HG02870 (cell line): Measurements from ENCODE around the gene ADPRHL1.
"Not testable (repeated sequence)": the region's sequence is repeated elsewhere in the genome, so short reads cannot be mapped to it uniquely, and the experiment has no call there.

Experiments
- ATAC-seq: cut with Tn5 transposase; IDR thresholded peaks from one replicate; pipeline ENCODE4 v1.9.1; 2021; ENCODE audit warnings: mild to moderate bottlenecking, moderate library complexity; ENCODE audit not compliant: unreplicated experiment

ADPRHL1 gene

GRCh38 chr13:113479179-113479578 is 25.9 kb upstream of the ADPRHL1 start:
- ATAC-seq, result no peak

DNA sequence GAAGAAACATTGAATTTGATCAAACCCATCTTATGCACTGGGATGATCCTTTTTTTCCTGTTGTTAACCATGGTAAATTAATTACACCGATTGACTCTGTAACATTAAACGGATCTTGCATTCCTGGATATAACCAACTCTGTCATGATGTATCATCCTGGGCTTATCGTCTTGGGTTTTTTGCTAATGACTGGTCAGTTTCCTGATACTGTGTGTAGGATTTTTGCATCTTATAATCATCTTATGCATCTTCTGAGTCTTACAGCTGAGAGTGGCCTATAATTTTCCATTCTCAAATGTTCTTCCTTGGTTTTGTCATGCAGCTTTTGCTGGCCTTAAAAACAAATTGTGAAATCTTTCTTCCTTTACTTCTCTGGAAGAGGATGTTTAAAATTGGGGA is 24.4 kb upstream of the ADPRHL1 start:
- no peak for ATAC-seq

DNA sequence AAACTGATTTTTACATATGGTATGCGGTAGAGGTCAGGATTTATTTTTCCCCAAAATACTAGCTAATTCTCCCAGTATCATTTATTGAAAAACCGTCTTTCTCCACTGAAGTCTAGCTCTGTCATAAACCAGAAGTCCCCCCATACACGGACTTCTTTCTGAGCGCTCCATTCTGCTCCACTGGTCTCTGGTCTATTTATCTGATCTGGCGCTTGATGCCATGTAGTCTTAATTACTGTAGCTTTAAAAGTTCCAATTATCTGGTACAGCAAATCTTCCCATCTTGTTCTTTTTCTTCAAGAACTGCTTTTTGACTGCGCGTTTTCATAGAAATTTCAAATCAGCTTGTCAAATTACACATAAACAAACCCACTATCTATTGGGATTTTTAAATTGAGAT is 23.5 kb upstream of the ADPRHL1 start:
- no peak for ATAC-seq

DNA sequence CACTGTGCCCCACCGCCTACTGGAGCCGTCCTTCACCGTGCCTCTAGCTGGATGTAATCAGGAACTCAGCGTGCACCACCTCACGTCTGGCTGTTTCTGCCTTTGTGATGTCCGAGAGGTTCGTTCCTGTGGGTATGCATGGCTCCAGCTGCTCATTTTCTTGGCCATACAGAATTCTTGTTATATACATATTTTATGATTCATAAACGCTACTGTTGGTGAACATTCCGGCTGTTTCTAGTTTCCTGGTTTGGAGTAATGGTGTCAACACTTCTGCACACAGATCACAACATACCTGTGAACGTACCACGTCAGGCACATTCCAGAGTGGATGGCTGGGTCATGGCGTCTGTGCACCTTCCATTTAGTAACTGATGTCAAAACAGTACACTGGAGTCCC is 22.6 kb upstream of the ADPRHL1 start:
- no peak for ATAC-seq

DNA sequence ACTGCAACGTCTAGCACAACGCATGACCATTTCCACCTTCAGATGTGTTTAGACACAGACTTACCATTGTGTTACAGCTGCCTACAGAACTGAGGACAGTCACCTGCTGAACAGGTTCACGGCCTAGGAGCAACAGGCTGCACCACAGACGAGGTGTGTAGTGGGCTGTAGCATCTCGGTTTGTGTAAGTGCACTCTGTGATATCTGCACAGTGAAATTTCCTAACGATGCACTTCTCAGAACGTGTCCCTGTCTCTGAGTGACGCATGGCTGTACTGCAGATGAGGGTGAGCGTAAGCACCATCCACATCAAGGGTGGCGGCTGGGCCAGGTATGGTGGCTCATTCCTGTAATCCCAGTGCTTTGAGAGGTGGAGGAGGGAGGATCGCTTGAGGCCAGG is 22.0 kb upstream of the ADPRHL1 start:
- ATAC-seq, result no peak

DNA sequence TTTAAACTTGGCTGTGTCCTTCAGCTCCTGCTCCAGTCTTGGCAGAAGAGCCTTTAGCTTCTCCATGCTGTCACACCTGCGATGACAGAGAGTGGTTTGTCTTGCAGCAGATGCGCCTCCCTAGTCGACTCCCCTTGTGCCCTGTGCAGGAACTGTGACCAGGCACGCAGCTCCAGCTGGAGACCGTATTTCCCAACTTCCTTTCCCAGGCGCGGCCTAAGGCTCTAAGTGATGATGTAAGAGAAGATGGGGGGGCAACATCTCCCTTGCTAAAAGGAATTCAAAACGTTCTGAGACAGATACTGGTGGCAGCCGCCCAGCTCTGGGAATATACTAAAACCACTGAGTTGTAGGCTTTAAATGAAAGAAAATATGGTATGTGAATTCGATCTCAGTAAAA is 20.9 kb upstream of the ADPRHL1 start:
- ATAC-seq, result no peak

GRCh38 chr13:113472355-113473025 is 19.2 kb upstream of the ADPRHL1 start:
- no peak for ATAC-seq

DNA sequence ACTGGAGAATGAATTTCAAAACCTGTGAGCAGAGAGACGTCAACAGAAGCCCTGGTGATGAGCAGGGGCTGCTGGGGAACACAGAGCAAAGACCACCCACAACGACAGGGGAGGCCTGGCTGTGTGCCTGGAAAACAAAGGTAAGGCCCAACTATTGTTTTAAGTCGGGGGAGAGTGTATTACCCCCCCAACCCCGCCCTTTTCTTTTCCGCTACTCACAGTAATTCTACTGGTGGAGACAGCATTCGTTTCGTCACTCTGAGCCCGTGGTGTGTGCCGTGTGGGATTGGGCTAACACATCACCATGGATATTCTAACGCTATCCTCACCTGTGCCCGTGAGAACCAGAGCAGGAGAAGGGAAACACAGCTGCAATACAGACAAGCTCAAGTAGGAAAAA is 18.6 kb upstream of the ADPRHL1 start:
- ATAC-seq, result no peak

GRCh38 chr13:113470635-113471163 is 17.4 kb upstream of the ADPRHL1 start:
- ATAC-seq, result not testable (repeated sequence)

- ATAC-seq, result no peak
Measured at GRCh38 chr13:113470073-113470472, 16.8 kb upstream of the ADPRHL1 start.

DNA sequence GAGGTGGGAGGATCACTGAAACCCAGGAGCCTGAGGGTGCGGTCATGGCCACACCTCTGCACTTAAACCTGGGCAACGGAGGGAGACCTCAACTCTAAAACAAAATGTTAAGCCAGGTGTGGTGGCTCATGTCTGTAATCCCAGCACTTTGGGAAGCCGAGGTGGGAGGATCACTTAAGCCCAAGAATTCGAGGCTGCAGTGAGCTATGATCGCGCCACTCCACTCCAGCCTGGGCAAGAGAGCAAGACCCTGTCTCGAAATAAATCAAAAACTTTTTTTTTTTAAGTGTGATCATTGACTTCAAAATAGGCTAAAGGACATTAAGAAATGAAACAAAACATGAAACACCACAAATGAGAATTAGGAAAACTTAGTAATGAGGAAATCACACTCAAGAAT is 16.3 kb upstream of the ADPRHL1 start:
- no peak for ATAC-seq

DNA sequence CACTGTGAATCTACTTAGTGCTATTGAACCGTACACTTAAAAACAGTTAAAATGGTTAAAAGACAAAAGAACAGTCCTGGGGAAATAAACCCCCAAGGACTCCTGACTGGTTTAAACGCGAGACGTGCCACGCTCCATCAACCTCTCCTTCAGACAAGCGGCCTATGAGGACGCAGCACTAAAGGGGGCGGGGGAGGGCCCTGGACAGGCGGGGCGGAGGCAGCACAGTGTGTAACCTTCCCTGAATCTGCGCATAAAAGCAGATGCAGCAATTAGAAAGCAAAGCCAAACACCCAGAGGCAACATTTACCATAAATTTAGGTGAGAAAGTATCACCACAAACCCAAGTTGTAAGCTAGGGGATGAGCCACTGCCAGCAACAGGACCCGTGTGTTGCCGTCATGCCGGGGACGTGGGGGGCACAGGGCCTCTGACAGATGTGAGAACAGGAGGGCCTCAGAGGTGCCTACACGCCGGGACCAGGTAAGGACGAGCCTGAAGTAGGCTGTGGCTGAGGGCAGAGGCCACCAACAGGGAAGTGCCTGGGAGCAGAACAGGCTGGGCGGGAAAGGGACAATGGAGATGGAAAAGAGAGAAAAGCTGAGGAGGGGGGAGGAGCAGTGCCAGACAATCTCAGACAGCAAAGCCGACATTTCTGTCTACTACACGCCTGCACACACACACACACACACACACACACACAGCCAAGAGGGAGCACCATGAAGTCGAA is 15.3 kb upstream of the ADPRHL1 start:
- no peak for ATAC-seq

- no peak for ATAC-seq
Measured at GRCh38 chr13:113468029-113468428, 14.7 kb upstream of the ADPRHL1 start.

DNA sequence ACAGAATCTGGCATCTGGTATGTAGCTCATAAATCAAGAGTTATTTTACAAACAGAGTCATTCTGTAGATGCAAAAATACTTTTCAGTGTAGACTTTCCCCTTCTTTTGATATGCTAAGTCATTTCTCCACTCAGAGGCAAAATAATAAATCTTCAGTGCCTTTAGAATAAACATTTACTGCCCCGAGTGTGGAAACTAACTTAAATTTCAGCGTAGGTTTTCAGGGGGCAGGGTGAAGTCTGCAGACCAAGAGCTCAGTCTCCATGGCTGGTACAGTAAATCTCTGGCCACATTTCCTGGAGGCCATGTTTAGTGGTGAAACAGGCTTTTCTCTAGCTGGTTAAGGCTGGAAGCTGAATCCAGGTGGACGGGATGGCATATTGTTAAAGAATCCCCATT is 13.1 kb upstream of the ADPRHL1 start:
- no peak for ATAC-seq

DNA sequence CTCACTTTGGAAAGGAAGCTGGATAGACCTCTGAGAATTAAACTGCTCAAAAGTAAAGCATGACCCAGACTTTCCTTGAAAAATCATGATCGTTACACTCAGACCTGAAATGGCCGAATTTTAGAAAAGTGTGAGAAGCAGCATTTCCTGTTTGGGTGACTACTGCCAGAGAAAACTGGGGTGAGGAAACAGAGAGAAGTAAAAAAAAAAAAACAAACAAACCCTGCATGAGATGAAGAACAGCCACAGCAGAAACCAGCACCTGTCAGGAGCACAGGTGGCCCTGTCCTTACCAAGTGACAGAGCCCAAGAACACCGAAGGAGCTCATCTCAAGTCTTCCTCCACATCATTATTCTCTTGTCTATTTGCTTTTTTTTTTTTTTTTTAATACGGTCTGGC is 12.0 kb upstream of the ADPRHL1 start:
- no peak for ATAC-seq

GRCh38 chr13:113464476-113464875 is 11.2 kb upstream of the ADPRHL1 start:
- no peak for ATAC-seq

- ATAC-seq, result no peak
Measured at GRCh38 chr13:113461022-113461751, 7.9 kb upstream of the ADPRHL1 start.

GRCh38 chr13:113460599-113460998 is 7.3 kb upstream of the ADPRHL1 start:
- ATAC-seq, result no peak

GRCh38 chr13:113460064-113460555 is 6.8 kb upstream of the ADPRHL1 start:
- no peak for ATAC-seq

- ATAC-seq, result no peak
Measured at GRCh38 chr13:113458253-113459065, 5.2 kb upstream of the ADPRHL1 start.

GRCh38 chr13:113457510-113457909 is 4.2 kb upstream of the ADPRHL1 start:
- ATAC-seq, result no peak
